HCT116 (cell line): ENCODE measurements around the gene SP3. TPM values are rescaled to one million over a fixed set of nuclear protein-coding genes. Genes with fewer than 3 reads are reported as not detected.

Source experiments
- ATAC-seq: fragments of 200-7000 bp; cut with Tn5 transposase; 2 replicates; pipeline ENCODE4 v1.9.1; 2020; ENCODE audit warnings: mild to moderate bottlenecking, moderate library complexity
- BruUV-seq: library from RNA; stranded (reverse); fragments of 400-500 nt; replicated peaks from 2 replicates; lab custom pipeline; 2021; lab: Mats Ljungman, UMichigan
- CTCF ChIA-PET: fragments of 300-600 bp; sonication (Branson Sonifier 250); formaldehyde crosslinking; loops from one replicate; lab custom pipeline; 2021; ENCODE audit warnings: antibody characterized with exemption; lab: Charles Lee
- POLR2A ChIA-PET: fragments of 300-600, 350-600 bp; sonication (Branson Sonifier 250); formaldehyde crosslinking; loops from one replicate; lab custom pipeline; 2021; ENCODE audit warnings: antibody characterized with exemption; lab: Charles Lee
- RAD21 ChIA-PET, 2 experiments: fragments of 300-600 bp; sonication (Branson Sonifier 250); formaldehyde crosslinking; loops; one replicate each; lab custom pipeline; 2023; ENCODE audit warnings: low total read pairs in 2 of 2; ENCODE audit not compliant: uncharacterized antibody in 2 of 2, unreplicated experiment in 2 of 2, low non-redundant PET in 1 of 2; lab: Charles Lee
- DNase-seq: peaks from one replicate; pipeline ENCODE4 v3.0.0-alpha.2; 2010; ENCODE audit warnings: low read depth, low spot score
- H2AFZ ChIP-seq: fragments of 200-600 bp; shearing (Covaris generic), sonication (generic); 2 replicates; pipeline ENCODE4 v1.6.1; 2017; ENCODE audit warnings: low read depth, mixed run types, mixed read lengths, antibody characterized with exemption, low read length; ENCODE audit not compliant: poor library complexity, severe bottlenecking
- H3K27ac ChIP-seq: 2 replicates; pipeline ENCODE4 v1.5.1; 2012; ENCODE audit warnings: low read depth, low read length
- H3K27me3 ChIP-seq: fragments of 200-600 bp; sonication (generic); 2 replicates; pipeline ENCODE4 v1.6.1; 2016; ENCODE audit warnings: mixed run types, low read length, mixed read lengths; ENCODE audit not compliant: insufficient read depth
- H3K36me3 ChIP-seq, 2 experiments: fragments of 200-500 bp in 1 of 2; fragments of 200-600 bp in 1 of 2; sonication (Bioruptor generic) in 1 of 2; sonication (generic) in 1 of 2; 2 replicates each; pipeline versions ENCODE4 v1.5.1 to v1.6.1; 2014 to 2016; ENCODE audit warnings: low read length in 2 of 2, inconsistent platforms in 1 of 2, mixed read lengths in 1 of 2, mixed run types in 1 of 2; ENCODE audit not compliant: insufficient read depth in 2 of 2, control insufficient read depth in 1 of 2
- H3K4me1 ChIP-seq, 2 experiments: fragments of 200-600 bp in 1 of 2; sonication (generic) in 1 of 2; 2 replicates each; pipeline versions ENCODE4 v1.5.1 to v1.6.1; 2012 to 2017; ENCODE audit warnings: low read length in 2 of 2, inconsistent platforms in 1 of 2, mild to moderate bottlenecking in 1 of 2, mixed read lengths in 1 of 2, mixed run types in 1 of 2, moderate library complexity in 1 of 2; ENCODE audit not compliant: insufficient read depth in 2 of 2, control insufficient read depth in 1 of 2
- H3K4me2 ChIP-seq: fragments of 200-600 bp; sonication (generic); 2 replicates; pipeline ENCODE4 v1.6.1; 2017; ENCODE audit warnings: mixed run types, low read length, mixed read lengths
- H3K4me3 ChIP-seq, 2 experiments: fragments of 200-600 bp in 1 of 2; sonication (generic) in 1 of 2; replicated peaks in 1 of 2; 2 replicates each; pipeline ENCODE4 v1.5.1; 2011 to 2016; ENCODE audit warnings: low read length in 2 of 2, control low read depth in 1 of 2, low read depth in 1 of 2, mild to moderate bottlenecking in 1 of 2, mixed read lengths in 1 of 2, mixed run types in 1 of 2
- H3K79me2 ChIP-seq: fragments of 200-600 bp; sonication (generic); 2 replicates; pipeline ENCODE4 v1.6.1; 2017; ENCODE audit warnings: mild to moderate bottlenecking, mixed run types, low read length, moderate library complexity, mixed read lengths; ENCODE audit not compliant: insufficient read depth
- H3K9ac ChIP-seq: fragments of 200-600 bp; sonication (generic); 2 replicates; pipeline ENCODE4 v1.6.1; 2016; ENCODE audit warnings: low read length, mixed read lengths
- H3K9me2 ChIP-seq: fragments of 200-600 bp; sonication (generic), shearing (Covaris generic); 2 replicates; pipeline ENCODE4 v1.6.1; 2017; ENCODE audit warnings: mixed run types, mild to moderate bottlenecking, moderate library complexity; ENCODE audit not compliant: insufficient read depth
- H3K9me3 ChIP-seq, 2 experiments: fragments of 200-500 bp in 1 of 2; fragments of 200-600 bp in 1 of 2; sonication (Bioruptor generic) in 1 of 2; sonication (generic) in 1 of 2; 2 replicates each; pipeline ENCODE4 v1.6.1; 2014 to 2017; ENCODE audit warnings: low read length in 2 of 2, mixed read lengths in 2 of 2, inconsistent platforms in 1 of 2, low read depth in 1 of 2, mild to moderate bottlenecking in 1 of 2, mixed run types in 1 of 2, moderate library complexity in 1 of 2; ENCODE audit not compliant: control insufficient read depth in 1 of 2, insufficient read depth in 1 of 2
- H4K20me1 ChIP-seq: fragments of 200-600 bp; sonication (generic), shearing (Covaris generic); 2 replicates; pipeline ENCODE4 v1.6.1; 2017; ENCODE audit warnings: mixed run types, mild to moderate bottlenecking, moderate library complexity; ENCODE audit not compliant: insufficient read depth
- CTCF ChIP-seq, 3 experiments: fragments of 200-600 bp in 1 of 3; sonication (generic) in 1 of 3; IDR thresholded peaks in 2 of 3; conservative IDR thresholded peaks in 1 of 3; 2 replicates each; pipeline ENCODE4 v1.5.1; 2012 to 2017; ENCODE audit warnings: low read depth in 2 of 3, low read length in 2 of 3, antibody characterized with exemption in 1 of 3, borderline replicate concordance in 1 of 3, control low read depth in 1 of 3, mild to moderate bottlenecking in 1 of 3, mixed read lengths in 1 of 3, mixed run types in 1 of 3, moderate library complexity in 1 of 3; ENCODE audit not compliant: insufficient read depth in 1 of 3
- ELF1 ChIP-seq: IDR thresholded peaks from 2 replicates; pipeline ENCODE4 v1.6.1; 2012; ENCODE audit warnings: low read depth, borderline replicate concordance
- FOSL1 ChIP-seq: IDR thresholded peaks from 2 replicates; pipeline ENCODE4 v1.6.1; 2012; ENCODE audit warnings: low read depth
- JUND ChIP-seq: IDR thresholded peaks from 2 replicates; pipeline ENCODE4 v1.6.1; 2012
- MAX ChIP-seq: IDR thresholded peaks from 2 replicates; pipeline ENCODE4 v1.6.1; 2012
- POLR2A ChIP-seq: IDR thresholded peaks from 2 replicates; pipeline ENCODE4 v1.7.0; 2011; ENCODE audit warnings: borderline replicate concordance; ENCODE audit not compliant: insufficient read depth, insufficient read length; ENCODE audit errors: extremely low read depth
- POLR2AphosphoS5 ChIP-seq: IDR thresholded peaks from 2 replicates; pipeline ENCODE4 v1.6.1; 2011; ENCODE audit warnings: mild to moderate bottlenecking, low read depth, low read length, moderate library complexity
- REST ChIP-seq: IDR thresholded peaks from 2 replicates; pipeline ENCODE4 v1.6.1; 2012; ENCODE audit warnings: low read depth
- SRF ChIP-seq: IDR thresholded peaks from 2 replicates; pipeline ENCODE4 v1.6.1; 2012; ENCODE audit warnings: low read depth
- YY1 ChIP-seq: IDR thresholded peaks from 2 replicates; pipeline ENCODE4 v1.6.1; 2011; ENCODE audit warnings: low read length, low read depth, moderate library complexity, mild to moderate bottlenecking; ENCODE audit not compliant: insufficient replicate concordance; ENCODE audit errors: extremely low read depth
- ZBTB33 ChIP-seq: IDR thresholded peaks from 2 replicates; pipeline ENCODE4 v1.6.1; 2011; ENCODE audit warnings: mild to moderate bottlenecking, low read length, moderate library complexity; ENCODE audit not compliant: insufficient replicate concordance; ENCODE audit errors: extremely low read depth
- intact Hi-C: fragments of 100-400 bp; cut with micrococcal nuclease; formaldehyde crosslinking; loops from 2 replicates; pipeline ENCODE4 v1.10.0; 2022
- total RNA-seq: library from RNA; stranded (reverse); gene quantifications from one replicate; pipeline ENCODE4 v1.2.1, GENCODE V29; 2021; ENCODE audit not compliant: unreplicated experiment

The SP3 gene
- total RNA-seq, 1 experiment from 2014 or later: 98.0 TPM

- Histone ChIP-seq H3K36me3 (no peaks in the 10 kb centered on the region), H3K9me3 (no peaks in the 10 kb centered on the region), H3K9ac (no peak overlapping the region), H3K4me2 (no peak overlapping the region), H4K20me1 (no peaks in the 10 kb centered on the region), H3K4me1 (peaks cover 0 to 8% of the 10 kb centered on the region in 2 experiments; a peak in 2 of 4 replicates), H3K9me2 (no peaks in the 10 kb centered on the region), H3K27me3 (no peaks in the 10 kb centered on the region), H3K79me2 (no peaks in the 10 kb centered on the region), H3K27ac (no peak overlapping the region), H3K4me3 (no peak overlapping the region), H2AFZ (no peak overlapping the region)
- CTCF ChIA-PET: no interaction called here
- intact Hi-C loops: no loop called here
- no TSS peak for BruUV-seq
- RAD21 ChIA-PET: no interaction called here
- DNase-seq: no peak
- no peak for ATAC-seq
- TF ChIP-seq ELF1 (no peak), JUND (no peak), CTCF (IDR thresholded peaks at IDR 0.05 in 2 of 3, conservative IDR thresholded peaks at IDR 0.05 in 1 of 3; ENCODE audit: borderline replicate concordance in 1 of 3, insufficient read depth in 1 of 3, low read depth in 2 of 3, low read length in 2 of 3) (no peak), YY1 (no peak), SRF (no peak), POLR2A (no peak), FOSL1 (no peak), REST (no peak), ZBTB33 (no peak), MAX (no peak), POLR2AphosphoS5 (no peak)
- POLR2A ChIA-PET: no interaction called here
Observed at GRCh38 chr2:174001107-174001506, 35.9 kb upstream of the SP3 start.
